ENCODE measurements around the gene C1QTNF9. TPM values are rescaled to one million over a fixed set of nuclear protein-coding genes. Genes with fewer than 3 reads are reported as not detected.

Gene C1QTNF9
- total and polyA plus RNA-seq, 9 of the 15 experiments (the other 6 are each of a cell fraction or from before 2014, with no cell fraction given): not detected

DNA sequence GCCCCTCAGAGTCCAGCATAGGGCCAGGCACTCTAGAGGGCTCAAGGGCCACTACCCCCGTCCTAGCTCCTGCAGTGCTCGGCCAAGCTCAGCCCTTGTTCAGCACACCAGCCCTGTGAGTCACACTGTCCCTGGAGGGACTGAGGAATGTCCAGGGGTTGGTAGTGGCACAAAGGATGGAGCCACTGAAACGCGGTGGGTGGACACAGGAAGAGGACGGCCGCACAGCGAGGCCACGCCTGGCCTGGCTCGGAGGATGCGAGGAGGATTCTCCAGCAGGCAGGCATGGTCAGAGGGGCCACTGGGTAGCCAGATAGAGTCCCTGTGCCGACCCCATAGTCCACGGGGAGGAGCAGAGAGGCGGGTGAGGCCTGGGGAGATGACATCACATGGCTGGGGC lies 45.7 kb downstream of the C1QTNF9 start:
- Histone ChIP-seq H3K27ac (ENCODE audit: extremely low read depth, low read depth, low read length) (no peak overlapping the region), H3K9ac (ENCODE audit: insufficient read depth in 1 of 2, low read depth in 2 of 2, low read length in 2 of 2) (no peak overlapping the region), H3K4me2 (ENCODE audit: insufficient read depth, low read length) (no peak overlapping the region), H3K4me3 (no peak overlapping the region), H3K79me2 (ENCODE audit: control insufficient read depth, insufficient read depth, low read length) (no peaks in the 10 kb centered on the region), H3K9me3 (replicated peaks; ENCODE audit: control insufficient read depth, insufficient read depth, low read depth, low read length) (no peaks in the 10 kb centered on the region; the same call in 1 of the 2 replicates), H3K27me3 (ENCODE audit: control insufficient read depth in 2 of 2, insufficient read depth in 2 of 2, low read length in 2 of 2) (0 out of 5 replicates have a peak, but pooled peaks cover 0 to 3% of the 10 kb centered on the region in 2 experiments), H3K4me1 (replicated peaks in 1 of 2; ENCODE audit: control insufficient read depth in 2 of 2, insufficient read depth in 2 of 2, low read length in 2 of 2) (no peaks in the 10 kb centered on the region), H4K20me1 (replicated peaks; ENCODE audit: control insufficient read depth, insufficient read depth, low read length) (no peaks in the 10 kb centered on the region), H3K9me1 (ENCODE audit: control insufficient read depth, insufficient read depth, low read length) (no peaks in the 10 kb centered on the region), H2AFZ (ENCODE audit: low read depth, low read length) (no peak overlapping the region), H3K36me3 (ENCODE audit: control insufficient read depth, insufficient read depth, low read length) (no peaks in the 10 kb centered on the region)
- intact Hi-C loops (cut with micrococcal nuclease) (no loop called here), in situ Hi-C loops (cut with MboI) (loop anchor here (10.0 kb wide), 1 partner anchor 1420 kb away; no protein-coding TSS in a partner anchor)
- ATAC-seq: no peak
- FAIRE-seq: no peak
- no TSS peak for BruUV-seq (replicated peaks)
- CTCF ChIA-PET (ENCODE audit: low intra/inter-chr PET ratio): no interaction called here
- WGBS (ENCODE audit: insufficient coverage, low coverage, missing lambda C conversion rate): 10% methylated on average over 11 of the region's 13 CpGs
- DNase-seq (ENCODE audit: extremely low read depth in 1 of 4, low spot score in 3 of 4): no peak
- POLR2A ChIA-PET: no interaction called here
- no peak for TF ChIP-seq DDX20 (tag; IDR thresholded peaks at IDR 0.05; ENCODE audit: low read depth)
- no peak for TF ChIP-seq ZNF586 (CRISPR knock-in tag; conservative IDR thresholded peaks at IDR 0.05)
- TF ChIP-seq, protein P1, sequence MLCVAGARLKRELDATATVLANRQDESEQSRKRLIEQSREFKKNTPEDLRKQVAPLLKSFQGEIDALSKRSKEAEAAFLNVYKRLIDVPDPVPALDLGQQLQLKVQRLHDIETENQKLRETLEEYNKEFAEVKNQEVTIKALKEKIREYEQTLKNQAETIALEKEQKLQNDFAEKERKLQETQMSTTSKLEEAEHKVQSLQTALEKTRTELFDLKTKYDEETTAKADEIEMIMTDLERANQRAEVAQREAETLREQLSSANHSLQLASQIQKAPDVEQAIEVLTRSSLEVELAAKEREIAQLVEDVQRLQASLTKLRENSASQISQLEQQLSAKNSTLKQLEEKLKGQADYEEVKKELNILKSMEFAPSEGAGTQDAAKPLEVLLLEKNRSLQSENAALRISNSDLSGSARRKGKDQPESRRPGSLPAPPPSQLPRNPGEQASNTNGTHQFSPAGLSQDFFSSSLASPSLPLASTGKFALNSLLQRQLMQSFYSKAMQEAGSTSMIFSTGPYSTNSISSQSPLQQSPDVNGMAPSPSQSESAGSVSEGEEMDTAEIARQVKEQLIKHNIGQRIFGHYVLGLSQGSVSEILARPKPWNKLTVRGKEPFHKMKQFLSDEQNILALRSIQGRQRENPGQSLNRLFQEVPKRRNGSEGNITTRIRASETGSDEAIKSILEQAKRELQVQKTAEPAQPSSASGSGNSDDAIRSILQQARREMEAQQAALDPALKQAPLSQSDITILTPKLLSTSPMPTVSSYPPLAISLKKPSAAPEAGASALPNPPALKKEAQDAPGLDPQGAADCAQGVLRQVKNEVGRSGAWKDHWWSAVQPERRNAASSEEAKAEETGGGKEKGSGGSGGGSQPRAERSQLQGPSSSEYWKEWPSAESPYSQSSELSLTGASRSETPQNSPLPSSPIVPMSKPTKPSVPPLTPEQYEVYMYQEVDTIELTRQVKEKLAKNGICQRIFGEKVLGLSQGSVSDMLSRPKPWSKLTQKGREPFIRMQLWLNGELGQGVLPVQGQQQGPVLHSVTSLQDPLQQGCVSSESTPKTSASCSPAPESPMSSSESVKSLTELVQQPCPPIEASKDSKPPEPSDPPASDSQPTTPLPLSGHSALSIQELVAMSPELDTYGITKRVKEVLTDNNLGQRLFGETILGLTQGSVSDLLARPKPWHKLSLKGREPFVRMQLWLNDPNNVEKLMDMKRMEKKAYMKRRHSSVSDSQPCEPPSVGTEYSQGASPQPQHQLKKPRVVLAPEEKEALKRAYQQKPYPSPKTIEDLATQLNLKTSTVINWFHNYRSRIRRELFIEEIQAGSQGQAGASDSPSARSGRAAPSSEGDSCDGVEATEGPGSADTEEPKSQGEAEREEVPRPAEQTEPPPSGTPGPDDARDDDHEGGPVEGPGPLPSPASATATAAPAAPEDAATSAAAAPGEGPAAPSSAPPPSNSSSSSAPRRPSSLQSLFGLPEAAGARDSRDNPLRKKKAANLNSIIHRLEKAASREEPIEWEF (CRISPR knock-in tag; IDR thresholded peaks at IDR 0.05): no peak
- no peak for TF ChIP-seq FOXJ3 (CRISPR knock-in tag; IDR thresholded peaks at IDR 0.05)
- TF ChIP-seq, protein P2, sequence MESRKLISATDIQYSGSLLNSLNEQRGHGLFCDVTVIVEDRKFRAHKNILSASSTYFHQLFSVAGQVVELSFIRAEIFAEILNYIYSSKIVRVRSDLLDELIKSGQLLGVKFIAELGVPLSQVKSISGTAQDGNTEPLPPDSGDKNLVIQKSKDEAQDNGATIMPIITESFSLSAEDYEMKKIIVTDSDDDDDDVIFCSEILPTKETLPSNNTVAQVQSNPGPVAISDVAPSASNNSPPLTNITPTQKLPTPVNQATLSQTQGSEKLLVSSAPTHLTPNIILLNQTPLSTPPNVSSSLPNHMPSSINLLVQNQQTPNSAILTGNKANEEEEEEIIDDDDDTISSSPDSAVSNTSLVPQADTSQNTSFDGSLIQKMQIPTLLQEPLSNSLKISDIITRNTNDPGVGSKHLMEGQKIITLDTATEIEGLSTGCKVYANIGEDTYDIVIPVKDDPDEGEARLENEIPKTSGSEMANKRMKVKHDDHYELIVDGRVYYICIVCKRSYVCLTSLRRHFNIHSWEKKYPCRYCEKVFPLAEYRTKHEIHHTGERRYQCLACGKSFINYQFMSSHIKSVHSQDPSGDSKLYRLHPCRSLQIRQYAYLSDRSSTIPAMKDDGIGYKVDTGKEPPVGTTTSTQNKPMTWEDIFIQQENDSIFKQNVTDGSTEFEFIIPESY (CRISPR knock-in tag; IDR thresholded peaks at IDR 0.05): no peak
- TF ChIP-seq, protein P3, sequence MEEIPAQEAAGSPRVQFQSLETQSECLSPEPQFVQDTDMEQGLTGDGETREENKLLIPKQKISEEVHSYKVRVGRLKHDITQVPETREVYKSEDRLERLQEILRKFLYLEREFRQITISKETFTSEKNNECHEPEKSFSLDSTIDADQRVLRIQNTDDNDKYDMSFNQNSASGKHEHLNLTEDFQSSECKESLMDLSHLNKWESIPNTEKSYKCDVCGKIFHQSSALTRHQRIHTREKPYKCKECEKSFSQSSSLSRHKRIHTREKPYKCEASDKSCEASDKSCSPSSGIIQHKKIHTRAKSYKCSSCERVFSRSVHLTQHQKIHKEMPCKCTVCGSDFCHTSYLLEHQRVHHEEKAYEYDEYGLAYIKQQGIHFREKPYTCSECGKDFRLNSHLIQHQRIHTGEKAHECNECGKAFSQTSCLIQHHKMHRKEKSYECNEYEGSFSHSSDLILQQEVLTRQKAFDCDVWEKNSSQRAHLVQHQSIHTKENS (CRISPR knock-in tag; IDR thresholded peaks at IDR 0.05): no peak
- no peak for TF ChIP-seq CHD1 (IDR thresholded peaks at IDR 0.05; ENCODE audit: low read length)
- TF ChIP-seq, protein P4, sequence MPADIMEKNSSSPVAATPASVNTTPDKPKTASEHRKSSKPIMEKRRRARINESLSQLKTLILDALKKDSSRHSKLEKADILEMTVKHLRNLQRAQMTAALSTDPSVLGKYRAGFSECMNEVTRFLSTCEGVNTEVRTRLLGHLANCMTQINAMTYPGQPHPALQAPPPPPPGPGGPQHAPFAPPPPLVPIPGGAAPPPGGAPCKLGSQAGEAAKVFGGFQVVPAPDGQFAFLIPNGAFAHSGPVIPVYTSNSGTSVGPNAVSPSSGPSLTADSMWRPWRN (IDR thresholded peaks at IDR 0.05; ENCODE audit: low read depth): no peak
- TF ChIP-seq SREBF1 (IDR thresholded peaks at IDR 0.05; ENCODE audit: borderline replicate concordance, low read depth, low read length): no peak
- TF ChIP-seq ZNF507 (tag; conservative IDR thresholded peaks at IDR 0.05): no peak
